ENCODE results near the gene MYH11. TPM values are rescaled to one million over a fixed set of nuclear protein-coding genes. Genes with fewer than 3 reads are reported as not detected.
A peak's percentile ranks its signal among the peaks of the same experiment; 100 is the strongest.
"Not testable (repeated sequence)": the region's sequence is repeated elsewhere in the genome, so short reads cannot be mapped to it uniquely, and the experiment has no call there.

The MYH11 gene
- total and polyA plus RNA-seq, 2 experiments from 2014 or later = 1.6 to 5.9 TPM

DNA sequence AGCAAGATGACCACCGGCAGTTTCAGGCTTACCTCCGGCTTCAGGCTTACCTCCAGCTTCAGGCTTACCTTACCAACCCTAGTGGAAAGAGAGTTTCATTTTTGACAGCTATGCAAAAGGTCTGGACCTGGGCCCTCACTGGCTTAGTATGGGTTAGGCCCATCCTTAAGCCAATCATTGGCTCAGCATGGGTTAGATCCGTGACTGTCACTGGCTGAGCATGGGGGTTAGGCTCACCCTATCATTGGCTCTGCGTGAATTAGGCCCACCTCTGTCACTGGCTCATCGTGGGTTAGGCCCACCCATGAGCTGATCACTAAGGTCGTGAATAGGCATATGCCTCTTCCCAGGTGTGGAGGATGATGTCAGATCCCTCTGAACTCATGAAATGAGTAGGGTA lies 198.7 kb downstream of the MYH11 start:
- TF ChIP-seq, protein P1, sequence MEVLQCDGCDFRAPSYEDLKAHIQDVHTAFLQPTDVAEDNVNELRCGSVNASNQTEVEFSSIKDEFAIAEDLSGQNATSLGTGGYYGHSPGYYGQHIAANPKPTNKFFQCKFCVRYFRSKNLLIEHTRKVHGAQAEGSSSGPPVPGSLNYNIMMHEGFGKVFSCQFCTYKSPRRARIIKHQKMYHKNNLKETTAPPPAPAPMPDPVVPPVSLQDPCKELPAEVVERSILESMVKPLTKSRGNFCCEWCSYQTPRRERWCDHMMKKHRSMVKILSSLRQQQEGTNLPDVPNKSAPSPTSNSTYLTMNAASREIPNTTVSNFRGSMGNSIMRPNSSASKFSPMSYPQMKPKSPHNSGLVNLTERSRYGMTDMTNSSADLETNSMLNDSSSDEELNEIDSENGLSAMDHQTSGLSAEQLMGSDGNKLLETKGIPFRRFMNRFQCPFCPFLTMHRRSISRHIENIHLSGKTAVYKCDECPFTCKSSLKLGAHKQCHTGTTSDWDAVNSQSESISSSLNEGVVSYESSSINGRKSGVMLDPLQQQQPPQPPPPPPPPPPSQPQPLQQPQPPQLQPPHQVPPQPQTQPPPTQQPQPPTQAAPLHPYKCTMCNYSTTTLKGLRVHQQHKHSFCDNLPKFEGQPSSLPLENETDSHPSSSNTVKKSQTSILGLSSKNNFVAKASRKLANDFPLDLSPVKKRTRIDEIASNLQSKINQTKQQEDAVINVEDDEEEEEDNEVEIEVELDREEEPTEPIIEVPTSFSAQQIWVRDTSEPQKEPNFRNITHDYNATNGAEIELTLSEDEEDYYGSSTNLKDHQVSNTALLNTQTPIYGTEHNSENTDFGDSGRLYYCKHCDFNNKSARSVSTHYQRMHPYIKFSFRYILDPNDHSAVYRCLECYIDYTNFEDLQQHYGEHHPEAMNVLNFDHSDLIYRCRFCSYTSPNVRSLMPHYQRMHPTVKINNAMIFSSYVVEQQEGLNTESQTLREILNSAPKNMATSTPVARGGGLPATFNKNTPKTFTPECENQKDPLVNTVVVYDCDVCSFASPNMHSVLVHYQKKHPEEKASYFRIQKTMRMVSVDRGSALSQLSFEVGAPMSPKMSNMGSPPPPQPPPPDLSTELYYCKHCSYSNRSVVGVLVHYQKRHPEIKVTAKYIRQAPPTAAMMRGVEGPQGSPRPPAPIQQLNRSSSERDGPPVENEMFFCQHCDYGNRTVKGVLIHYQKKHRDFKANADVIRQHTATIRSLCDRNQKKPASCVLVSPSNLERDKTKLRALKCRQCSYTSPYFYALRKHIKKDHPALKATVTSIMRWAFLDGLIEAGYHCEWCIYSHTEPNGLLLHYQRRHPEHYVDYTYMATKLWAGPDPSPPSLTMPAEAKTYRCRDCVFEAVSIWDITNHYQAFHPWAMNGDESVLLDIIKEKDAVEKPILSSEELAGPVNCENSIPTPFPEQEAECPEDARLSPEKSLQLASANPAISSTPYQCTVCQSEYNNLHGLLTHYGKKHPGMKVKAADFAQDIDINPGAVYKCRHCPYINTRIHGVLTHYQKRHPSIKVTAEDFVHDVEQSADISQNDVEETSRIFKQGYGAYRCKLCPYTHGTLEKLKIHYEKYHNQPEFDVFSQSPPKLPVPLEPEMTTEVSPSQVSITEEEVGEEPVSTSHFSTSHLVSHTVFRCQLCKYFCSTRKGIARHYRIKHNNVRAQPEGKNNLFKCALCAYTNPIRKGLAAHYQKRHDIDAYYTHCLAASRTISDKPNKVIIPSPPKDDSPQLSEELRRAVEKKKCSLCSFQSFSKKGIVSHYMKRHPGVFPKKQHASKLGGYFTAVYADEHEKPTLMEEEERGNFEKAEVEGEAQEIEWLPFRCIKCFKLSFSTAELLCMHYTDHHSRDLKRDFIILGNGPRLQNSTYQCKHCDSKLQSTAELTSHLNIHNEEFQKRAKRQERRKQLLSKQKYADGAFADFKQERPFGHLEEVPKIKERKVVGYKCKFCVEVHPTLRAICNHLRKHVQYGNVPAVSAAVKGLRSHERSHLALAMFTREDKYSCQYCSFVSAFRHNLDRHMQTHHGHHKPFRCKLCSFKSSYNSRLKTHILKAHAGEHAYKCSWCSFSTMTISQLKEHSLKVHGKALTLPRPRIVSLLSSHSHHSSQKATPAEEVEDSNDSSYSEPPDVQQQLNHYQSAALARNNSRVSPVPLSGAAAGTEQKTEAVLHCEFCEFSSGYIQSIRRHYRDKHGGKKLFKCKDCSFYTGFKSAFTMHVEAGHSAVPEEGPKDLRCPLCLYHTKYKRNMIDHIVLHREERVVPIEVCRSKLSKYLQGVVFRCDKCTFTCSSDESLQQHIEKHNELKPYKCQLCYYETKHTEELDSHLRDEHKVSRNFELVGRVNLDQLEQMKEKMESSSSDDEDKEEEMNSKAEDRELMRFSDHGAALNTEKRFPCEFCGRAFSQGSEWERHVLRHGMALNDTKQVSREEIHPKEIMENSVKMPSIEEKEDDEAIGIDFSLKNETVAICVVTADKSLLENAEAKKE (CRISPR knock-in tag; IDR thresholded peaks at IDR 0.05) = no peak
- TF ChIP-seq ZNF114 (CRISPR knock-in tag; IDR thresholded peaks at IDR 0.05) = no peak
- TF ChIP-seq STAT1 (IDR thresholded peaks at IDR 0.05; ENCODE audit: unreplicated experiment) = no peak
- TF ChIP-seq EZH2 (IDR thresholded peaks at IDR 0.05; ENCODE audit: low read depth, unreplicated experiment) = no peak
- no peak for TF ChIP-seq NANOG (IDR thresholded peaks at IDR 0.05; ENCODE audit: borderline replicate concordance)
- TF ChIP-seq EZH2phosphoT487 (IDR thresholded peaks at IDR 0.05; ENCODE audit: unreplicated experiment) = no peak
- no peak for TF ChIP-seq REST (IDR thresholded peaks at IDR 0.05; ENCODE audit: unreplicated experiment)
- 0 out of 3 replicates have a peak, but pooled peaks cover 1% of the 10 kb centered on the region for H3K36me3 Mint-ChIP-seq (ENCODE audit: low read depth)
- Histone ChIP-seq H3F3A (replicated peaks; ENCODE audit: low read depth) (no peaks in the 10 kb centered on the region), H3K27ac (ENCODE audit: low read depth) (no peak overlapping the region), H3K27me3 (ENCODE audit: insufficient read depth) (no peaks in the 10 kb centered on the region), H3K9me2 (ENCODE audit: insufficient read depth) (no peaks in the 10 kb centered on the region), H3K79me2 (replicated peaks; ENCODE audit: insufficient read depth) (peaks cover 41% of the 10 kb centered on the region), H3K36me3 (ENCODE audit: insufficient read depth) (no peaks in the 10 kb centered on the region), H3K4me3 (no peak overlapping the region), H2AFZ (no peak overlapping the region), H3K4me1 (ENCODE audit: insufficient read depth) (no peaks in the 10 kb centered on the region), H4K20me1 (replicated peaks; ENCODE audit: insufficient read depth) (peaks cover 15% of the 10 kb centered on the region; the same call in 1 of the 2 replicates), H3K4me2 (no peak overlapping the region)
- ATAC-seq (peak; percentile 64), DNase-seq (ENCODE audit: low spot score) (peak; percentile 7)
- H3K9me3 Mint-ChIP-seq = no peaks in the 10 kb centered on the region
- H3K4me1 Mint-ChIP-seq = no peaks in the 10 kb centered on the region; the same call in 2 of the 3 replicates
- H3K27me3 Mint-ChIP-seq (ENCODE audit: insufficient read depth, low read depth, poor library complexity) = peaks cover 13% of the 10 kb centered on the region
- H3K27ac Mint-ChIP-seq = no peak overlapping the region
- no peak overlapping the region for H3K4me3 Mint-ChIP-seq

DNA sequence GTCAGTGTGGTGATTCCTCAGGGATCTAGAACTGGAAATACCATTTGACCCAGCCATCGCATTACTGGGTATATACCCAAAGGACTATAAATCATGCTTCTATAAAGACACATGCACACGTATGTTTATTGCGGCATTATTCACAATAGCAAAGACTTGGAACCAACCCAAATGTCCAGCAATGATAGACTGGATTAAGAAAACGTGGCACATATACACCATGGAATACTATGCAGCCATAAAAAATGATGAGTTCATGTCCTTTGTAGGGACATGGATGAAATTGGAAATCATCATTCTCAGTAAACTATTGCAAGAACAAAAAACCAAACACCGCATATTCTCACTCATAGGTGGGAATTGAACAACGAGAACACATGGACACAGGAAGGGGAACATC lies 201.3 kb downstream of the MYH11 start:
- H3K4me1 Mint-ChIP-seq; H3K27ac Mint-ChIP-seq; ATAC-seq; H3F3A ChIP-seq (replicated peaks; ENCODE audit: low read depth); H3K9me2 ChIP-seq (ENCODE audit: insufficient read depth); H3K4me3 Mint-ChIP-seq; H3K36me3 ChIP-seq (ENCODE audit: insufficient read depth); H3K9me3 Mint-ChIP-seq; H3K4me1 ChIP-seq (ENCODE audit: insufficient read depth); H3K4me2 ChIP-seq; H3K4me3 ChIP-seq; H3K27ac ChIP-seq (ENCODE audit: low read depth); DNase-seq (ENCODE audit: low spot score); H3K27me3 ChIP-seq (ENCODE audit: insufficient read depth); H3K36me3 Mint-ChIP-seq (ENCODE audit: low read depth); H2AFZ ChIP-seq: not testable (repeated sequence)
- Histone ChIP-seq H4K20me1 (replicated peaks; ENCODE audit: insufficient read depth) (peaks cover 15% of the 10 kb centered on the region), H3K79me2 (replicated peaks; ENCODE audit: insufficient read depth) (peaks cover 65% of the 10 kb centered on the region)
- H3K27me3 Mint-ChIP-seq (ENCODE audit: insufficient read depth, low read depth, poor library complexity) = peaks cover 17% of the 10 kb centered on the region
